ENCODE results near the gene ITPR2. TPM values are rescaled to one million over a fixed set of nuclear protein-coding genes. Genes with fewer than 3 reads are reported as not detected.

Gene ITPR2
- total and polyA plus RNA-seq, 2 of the 13 experiments (the other 11 are each of a cell fraction or from before 2014, with no cell fraction given): 31.9 to 81.9 TPM

DNA sequence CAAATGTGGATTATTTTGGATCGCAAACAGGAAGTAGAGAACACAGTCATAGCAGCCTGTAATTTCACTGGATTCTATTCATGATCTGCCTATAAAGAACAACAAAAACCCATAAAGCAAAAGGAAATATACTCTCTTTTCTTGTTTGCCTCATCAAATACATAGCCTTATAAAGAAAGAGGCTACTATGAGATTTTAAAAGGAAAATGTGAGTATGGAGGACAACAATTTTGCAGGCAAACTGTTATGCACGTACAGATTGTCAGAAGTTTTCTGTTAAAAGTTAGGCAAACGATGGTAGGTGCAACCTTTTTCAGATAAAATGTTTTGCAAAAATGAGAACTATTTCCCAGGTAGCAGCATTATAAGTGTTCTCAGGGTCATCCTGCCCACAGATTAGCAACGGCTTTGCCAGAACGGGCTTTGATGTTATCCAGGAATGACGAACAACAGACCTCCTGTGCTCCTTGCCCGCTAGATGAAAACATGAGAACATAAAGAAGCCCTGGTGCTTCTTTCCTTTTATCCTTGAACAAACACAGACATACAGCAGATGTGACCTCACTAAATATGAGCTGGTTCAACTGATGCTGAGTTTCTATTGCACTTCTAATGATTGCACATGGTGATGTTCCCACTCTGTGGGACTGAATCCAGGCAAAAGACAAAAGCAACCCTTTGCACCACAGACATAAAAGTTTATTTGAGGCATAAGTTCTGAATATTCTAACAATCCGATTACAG is 88.1 kb downstream of the ITPR2 start (continued):
- peak; percentile 94 for TF ChIP-seq ELF3 (CRISPR knock-in tag; IDR thresholded peaks at IDR 0.05)
- no peak for TF ChIP-seq ZSCAN20 (CRISPR knock-in tag; IDR thresholded peaks at IDR 0.05; ENCODE audit: borderline replicate concordance)
- TF ChIP-seq ZNF501 (CRISPR knock-in tag; IDR thresholded peaks at IDR 0.05): no peak
- no peak for TF ChIP-seq GPN1 (CRISPR knock-in tag; IDR thresholded peaks at IDR 0.05; ENCODE audit: borderline replicate concordance)
- peak; percentile 29; the same call in 1 of the 2 replicates for TF ChIP-seq ATF7-NPFF (CRISPR knock-in tag; IDR thresholded peaks at IDR 0.05; ENCODE audit: low read depth)
- TF ChIP-seq, protein P1, sequence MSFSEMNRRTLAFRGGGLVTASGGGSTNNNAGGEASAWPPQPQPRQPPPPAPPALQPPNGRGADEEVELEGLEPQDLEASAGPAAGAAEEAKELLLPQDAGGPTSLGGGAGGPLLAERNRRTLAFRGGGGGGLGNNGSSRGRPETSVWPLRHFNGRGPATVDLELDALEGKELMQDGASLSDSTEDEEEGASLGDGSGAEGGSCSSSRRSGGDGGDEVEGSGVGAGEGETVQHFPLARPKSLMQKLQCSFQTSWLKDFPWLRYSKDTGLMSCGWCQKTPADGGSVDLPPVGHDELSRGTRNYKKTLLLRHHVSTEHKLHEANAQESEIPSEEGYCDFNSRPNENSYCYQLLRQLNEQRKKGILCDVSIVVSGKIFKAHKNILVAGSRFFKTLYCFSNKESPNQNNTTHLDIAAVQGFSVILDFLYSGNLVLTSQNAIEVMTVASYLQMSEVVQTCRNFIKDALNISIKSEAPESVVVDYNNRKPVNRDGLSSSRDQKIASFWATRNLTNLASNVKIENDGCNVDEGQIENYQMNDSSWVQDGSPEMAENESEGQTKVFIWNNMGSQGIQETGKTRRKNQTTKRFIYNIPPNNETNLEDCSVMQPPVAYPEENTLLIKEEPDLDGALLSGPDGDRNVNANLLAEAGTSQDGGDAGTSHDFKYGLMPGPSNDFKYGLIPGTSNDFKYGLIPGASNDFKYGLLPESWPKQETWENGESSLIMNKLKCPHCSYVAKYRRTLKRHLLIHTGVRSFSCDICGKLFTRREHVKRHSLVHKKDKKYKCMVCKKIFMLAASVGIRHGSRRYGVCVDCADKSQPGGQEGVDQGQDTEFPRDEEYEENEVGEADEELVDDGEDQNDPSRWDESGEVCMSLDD (CRISPR knock-in tag; IDR thresholded peaks at IDR 0.05; ENCODE audit: borderline replicate concordance): no peak
- TF ChIP-seq ZNF10 (CRISPR knock-in tag; IDR thresholded peaks at IDR 0.05; ENCODE audit: borderline replicate concordance, low read depth): no peak
- peak; percentile 82 for TF ChIP-seq SKI (IDR thresholded peaks at IDR 0.05; ENCODE audit: partially characterized antibody)
- TF ChIP-seq, protein P2, sequence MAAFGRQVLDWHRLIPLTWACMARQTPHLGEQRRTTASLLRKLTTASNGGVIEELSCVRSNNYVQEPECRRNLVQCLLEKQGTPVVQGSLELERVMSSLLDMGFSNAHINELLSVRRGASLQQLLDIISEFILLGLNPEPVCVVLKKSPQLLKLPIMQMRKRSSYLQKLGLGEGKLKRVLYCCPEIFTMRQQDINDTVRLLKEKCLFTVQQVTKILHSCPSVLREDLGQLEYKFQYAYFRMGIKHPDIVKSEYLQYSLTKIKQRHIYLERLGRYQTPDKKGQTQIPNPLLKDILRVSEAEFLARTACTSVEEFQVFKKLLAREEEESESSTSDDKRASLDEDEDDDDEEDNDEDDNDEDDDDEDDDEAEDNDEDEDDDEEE (CRISPR knock-in tag; IDR thresholded peaks at IDR 0.05): no peak
- TF ChIP-seq, protein P3, sequence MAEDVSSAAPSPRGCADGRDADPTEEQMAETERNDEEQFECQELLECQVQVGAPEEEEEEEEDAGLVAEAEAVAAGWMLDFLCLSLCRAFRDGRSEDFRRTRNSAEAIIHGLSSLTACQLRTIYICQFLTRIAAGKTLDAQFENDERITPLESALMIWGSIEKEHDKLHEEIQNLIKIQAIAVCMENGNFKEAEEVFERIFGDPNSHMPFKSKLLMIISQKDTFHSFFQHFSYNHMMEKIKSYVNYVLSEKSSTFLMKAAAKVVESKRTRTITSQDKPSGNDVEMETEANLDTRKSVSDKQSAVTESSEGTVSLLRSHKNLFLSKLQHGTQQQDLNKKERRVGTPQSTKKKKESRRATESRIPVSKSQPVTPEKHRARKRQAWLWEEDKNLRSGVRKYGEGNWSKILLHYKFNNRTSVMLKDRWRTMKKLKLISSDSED (CRISPR knock-in tag; IDR thresholded peaks at IDR 0.05): no peak
- no peak for TF ChIP-seq ZBTB8A (CRISPR knock-in tag; IDR thresholded peaks at IDR 0.05; ENCODE audit: borderline replicate concordance, low read depth)
- no peak for TF ChIP-seq ZNF329 (CRISPR knock-in tag; IDR thresholded peaks at IDR 0.05; ENCODE audit: low read depth)
- no peak for TF ChIP-seq ZIK1 (CRISPR knock-in tag; IDR thresholded peaks at IDR 0.05; ENCODE audit: borderline replicate concordance, low read depth)
- TF ChIP-seq, protein P4, sequence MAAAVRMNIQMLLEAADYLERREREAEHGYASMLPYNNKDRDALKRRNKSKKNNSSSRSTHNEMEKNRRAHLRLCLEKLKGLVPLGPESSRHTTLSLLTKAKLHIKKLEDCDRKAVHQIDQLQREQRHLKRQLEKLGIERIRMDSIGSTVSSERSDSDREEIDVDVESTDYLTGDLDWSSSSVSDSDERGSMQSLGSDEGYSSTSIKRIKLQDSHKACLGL (CRISPR knock-in tag; IDR thresholded peaks at IDR 0.05): no peak
- TF ChIP-seq, protein P5, sequence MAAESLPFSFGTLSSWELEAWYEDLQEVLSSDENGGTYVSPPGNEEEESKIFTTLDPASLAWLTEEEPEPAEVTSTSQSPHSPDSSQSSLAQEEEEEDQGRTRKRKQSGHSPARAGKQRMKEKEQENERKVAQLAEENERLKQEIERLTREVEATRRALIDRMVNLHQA (CRISPR knock-in tag; IDR thresholded peaks at IDR 0.05): no peak
- TF ChIP-seq, protein P6, sequence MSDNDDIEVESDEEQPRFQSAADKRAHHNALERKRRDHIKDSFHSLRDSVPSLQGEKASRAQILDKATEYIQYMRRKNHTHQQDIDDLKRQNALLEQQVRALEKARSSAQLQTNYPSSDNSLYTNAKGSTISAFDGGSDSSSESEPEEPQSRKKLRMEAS (IDR thresholded peaks at IDR 0.05): peak; percentile 61; the same call in 1 of the 2 replicates
- TF ChIP-seq KDM1A (CRISPR knock-in tag; IDR thresholded peaks at IDR 0.05): peak; percentile 41; the same call in 1 of the 2 replicates
- peak; percentile 55; the same call in 1 of the 2 replicates for TF ChIP-seq ZSCAN25 (CRISPR knock-in tag; IDR thresholded peaks at IDR 0.05)
- TF ChIP-seq, protein P7, sequence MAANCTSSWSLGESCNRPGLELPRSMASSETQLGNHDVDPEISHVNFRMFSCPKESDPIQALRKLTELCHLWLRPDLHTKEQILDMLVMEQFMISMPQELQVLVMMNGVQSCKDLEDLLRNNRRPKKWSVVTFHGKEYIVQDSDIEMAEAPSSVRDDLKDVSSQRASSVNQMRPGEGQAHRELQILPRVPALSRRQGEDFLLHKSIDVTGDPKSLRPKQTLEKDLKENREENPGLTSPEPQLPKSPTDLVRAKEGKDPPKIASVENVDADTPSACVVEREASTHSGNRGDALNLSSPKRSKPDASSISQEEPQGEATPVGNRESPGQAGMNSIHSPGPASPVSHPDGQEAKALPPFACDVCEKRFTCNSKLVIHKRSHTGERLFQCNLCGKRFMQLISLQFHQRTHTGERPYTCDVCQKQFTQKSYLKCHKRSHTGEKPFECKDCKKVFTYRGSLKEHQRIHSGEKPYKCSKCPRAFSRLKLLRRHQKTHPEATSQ (CRISPR knock-in tag; IDR thresholded peaks at IDR 0.05; ENCODE audit: borderline replicate concordance): no peak
- no peak for TF ChIP-seq SNAPC2 (CRISPR knock-in tag; IDR thresholded peaks at IDR 0.05)
- no peak for TF ChIP-seq KDM5A (IDR thresholded peaks at IDR 0.05; ENCODE audit: borderline replicate concordance, low read length)
- no peak for TF ChIP-seq ZNF777 (CRISPR knock-in tag; IDR thresholded peaks at IDR 0.05)
